Right kidney (tissue), 1 donor: ENCODE results near the gene SLC9A1.
A peak's percentile ranks its signal among the peaks of the same experiment; 100 is the strongest.

Experiments used
- DNase-seq: peaks from one replicate; pipeline ENCODE4 v3.0.0-alpha.2; 2016

Gene SLC9A1

GRCh38 chr1:27152004-27152828 is 2.7 kb downstream of the SLC9A1 start:
- no peak for DNase-seq

GRCh38 chr1:27150641-27151040 is 4.3 kb downstream of the SLC9A1 start:
- no peak for DNase-seq

- DNase-seq = no peak
Observed at GRCh38 chr1:27150183-27150582, 4.7 kb downstream of the SLC9A1 start.

- DNase-seq = no peak
Observed at GRCh38 chr1:27149762-27150113, 5.2 kb downstream of the SLC9A1 start.

- DNase-seq = no peak
Observed at GRCh38 chr1:27149084-27149761, 5.7 kb downstream of the SLC9A1 start.

- no peak for DNase-seq
Observed at GRCh38 chr1:27148591-27148990, 6.3 kb downstream of the SLC9A1 start.

GRCh38 chr1:27147842-27148518 is 6.9 kb downstream of the SLC9A1 start:
- DNase-seq = no peak

GRCh38 chr1:27145934-27146354 is 9.0 kb downstream of the SLC9A1 start:
- no peak for DNase-seq

- DNase-seq = no peak
Observed at GRCh38 chr1:27144920-27145661, 9.8 kb downstream of the SLC9A1 start.

GRCh38 chr1:27144049-27144748 is 10.7 kb downstream of the SLC9A1 start:
- no peak for DNase-seq

- DNase-seq = no peak
Observed at GRCh38 chr1:27143401-27143800, 11.5 kb downstream of the SLC9A1 start.

- DNase-seq = no peak
Observed at GRCh38 chr1:27142464-27142863, 12.5 kb downstream of the SLC9A1 start.

GRCh38 chr1:27141266-27142003 is 13.5 kb downstream of the SLC9A1 start:
- no peak for DNase-seq

GRCh38 chr1:27139980-27140379 is 14.9 kb downstream of the SLC9A1 start:
- no peak for DNase-seq

GRCh38 chr1:27138927-27139326 is 16.0 kb downstream of the SLC9A1 start:
- no peak for DNase-seq

- DNase-seq = no peak
Observed at GRCh38 chr1:27138368-27138767, 16.6 kb downstream of the SLC9A1 start.

GRCh38 chr1:27137544-27138075 is 17.3 kb downstream of the SLC9A1 start:
- DNase-seq = peak; percentile 49

- DNase-seq = no peak
Observed at GRCh38 chr1:27136998-27137542, 17.9 kb downstream of the SLC9A1 start.

- no peak for DNase-seq
Observed at GRCh38 chr1:27136236-27136551, 18.7 kb downstream of the SLC9A1 start.

- DNase-seq = no peak
Observed at GRCh38 chr1:27135541-27136235, 19.2 kb downstream of the SLC9A1 start.
